Retinal pigment epithelial cell (primary cell): Measurements from ENCODE around the gene TMC4.

Experiments
- DNase-seq: peaks from one replicate; pipeline ENCODE4 v3.0.0-alpha.2; 2010; ENCODE audit warnings: low read depth
- H3K4me3 ChIP-seq: 2 replicates; pipeline ENCODE4 v1.5.1; 2011; ENCODE audit warnings: mild to moderate bottlenecking, low read length, control low read depth, moderate library complexity
- TF ChIP-seq, protein P1 (sequence below): conservative IDR thresholded peaks from 2 replicates; pipeline ENCODE4 v1.5.1; 2011; ENCODE audit warnings: low read depth, low read length, control low read depth, inconsistent platforms

TMC4 gene

DNA sequence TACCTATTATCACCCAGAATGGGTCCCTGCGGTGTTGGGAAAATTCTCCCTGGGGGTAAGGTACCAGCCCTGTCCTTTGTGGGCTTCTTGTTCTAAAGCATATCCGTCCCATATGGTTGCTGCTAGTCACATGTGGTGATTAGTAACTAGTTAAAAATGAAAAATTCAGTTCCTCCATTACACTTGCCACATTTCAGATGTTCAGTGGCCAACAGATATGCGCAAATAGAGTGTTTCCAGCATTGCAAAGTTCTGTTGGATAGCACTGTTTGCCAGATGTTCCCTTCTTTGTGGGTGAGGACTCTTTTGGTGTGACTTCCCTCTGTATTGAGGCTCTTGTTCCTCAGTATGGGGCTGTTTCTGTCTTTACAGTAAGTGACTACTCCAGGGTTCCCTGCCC is 31.6 kb downstream of the TMC4 start:
- TF ChIP-seq, protein P1, sequence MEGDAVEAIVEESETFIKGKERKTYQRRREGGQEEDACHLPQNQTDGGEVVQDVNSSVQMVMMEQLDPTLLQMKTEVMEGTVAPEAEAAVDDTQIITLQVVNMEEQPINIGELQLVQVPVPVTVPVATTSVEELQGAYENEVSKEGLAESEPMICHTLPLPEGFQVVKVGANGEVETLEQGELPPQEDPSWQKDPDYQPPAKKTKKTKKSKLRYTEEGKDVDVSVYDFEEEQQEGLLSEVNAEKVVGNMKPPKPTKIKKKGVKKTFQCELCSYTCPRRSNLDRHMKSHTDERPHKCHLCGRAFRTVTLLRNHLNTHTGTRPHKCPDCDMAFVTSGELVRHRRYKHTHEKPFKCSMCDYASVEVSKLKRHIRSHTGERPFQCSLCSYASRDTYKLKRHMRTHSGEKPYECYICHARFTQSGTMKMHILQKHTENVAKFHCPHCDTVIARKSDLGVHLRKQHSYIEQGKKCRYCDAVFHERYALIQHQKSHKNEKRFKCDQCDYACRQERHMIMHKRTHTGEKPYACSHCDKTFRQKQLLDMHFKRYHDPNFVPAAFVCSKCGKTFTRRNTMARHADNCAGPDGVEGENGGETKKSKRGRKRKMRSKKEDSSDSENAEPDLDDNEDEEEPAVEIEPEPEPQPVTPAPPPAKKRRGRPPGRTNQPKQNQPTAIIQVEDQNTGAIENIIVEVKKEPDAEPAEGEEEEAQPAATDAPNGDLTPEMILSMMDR = no peak
- no peak overlapping the region for H3K4me3 ChIP-seq
- DNase-seq = no peak

GRCh38 chr19:54138489-54139256 is 34.3 kb downstream of the TMC4 start:
- DNase-seq = no peak
- TF ChIP-seq, protein P1 = no peak
- H3K4me3 ChIP-seq = peak overlapping the region; percentile 72

- DNase-seq = no peak
- TF ChIP-seq, protein P1 = peak; percentile 12
- H3K4me3 ChIP-seq = peak within 1 kb of the TSS; percentile 73
These were observed 35.1 kb downstream of the TMC4 start, which contains the start of gene CNOT3 for GRCh38 chr19:54137699-54138488. Gene CNOT3 (plus strand): TSS chr19:54137762. CDS start chr19:54142979, 5,217 bp downstream.

DNA sequence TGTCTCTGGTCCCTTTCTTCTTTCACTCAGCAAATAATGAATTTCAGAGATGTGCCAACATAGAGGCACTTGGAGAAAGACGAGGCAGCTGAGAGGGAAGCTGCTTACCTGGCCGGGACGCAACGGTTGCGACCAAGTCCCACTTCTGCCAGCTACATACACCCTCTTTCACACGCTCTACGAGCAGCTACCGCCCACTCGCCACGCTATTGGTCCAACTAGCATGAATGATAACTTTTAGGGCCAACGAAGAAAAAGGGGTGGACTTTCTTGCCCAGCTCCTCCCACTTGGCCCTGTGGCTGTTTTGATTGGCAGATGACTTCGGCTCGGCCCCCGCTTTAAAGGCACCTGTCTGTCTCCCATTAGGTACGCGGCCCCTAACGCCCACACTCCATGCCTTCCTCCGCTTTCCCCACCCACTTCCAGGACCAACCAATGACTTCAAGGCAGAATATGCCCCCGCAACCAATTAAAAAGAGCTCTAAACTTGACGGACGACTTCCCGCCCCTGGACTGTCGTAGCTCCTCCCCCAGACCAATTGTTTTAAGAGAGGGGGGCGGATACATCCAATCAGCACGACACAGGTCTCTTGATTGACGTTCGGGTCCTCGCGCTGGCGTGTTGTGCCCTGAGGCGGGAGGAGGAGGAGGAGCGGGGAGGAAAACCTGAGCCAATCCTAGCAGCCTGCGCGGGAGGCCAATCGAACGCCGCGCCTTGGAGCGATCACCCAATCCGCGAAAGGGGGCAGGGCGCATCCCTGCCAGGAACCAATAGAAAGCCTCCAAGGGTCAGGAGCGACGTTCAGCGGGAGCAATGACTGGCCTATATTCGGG is 35.9 kb downstream of the TMC4 start:
- TF ChIP-seq, protein P1 = no peak
- peak; percentile 100 for DNase-seq
- peak overlapping the region; percentile 73 for H3K4me3 ChIP-seq

DNA sequence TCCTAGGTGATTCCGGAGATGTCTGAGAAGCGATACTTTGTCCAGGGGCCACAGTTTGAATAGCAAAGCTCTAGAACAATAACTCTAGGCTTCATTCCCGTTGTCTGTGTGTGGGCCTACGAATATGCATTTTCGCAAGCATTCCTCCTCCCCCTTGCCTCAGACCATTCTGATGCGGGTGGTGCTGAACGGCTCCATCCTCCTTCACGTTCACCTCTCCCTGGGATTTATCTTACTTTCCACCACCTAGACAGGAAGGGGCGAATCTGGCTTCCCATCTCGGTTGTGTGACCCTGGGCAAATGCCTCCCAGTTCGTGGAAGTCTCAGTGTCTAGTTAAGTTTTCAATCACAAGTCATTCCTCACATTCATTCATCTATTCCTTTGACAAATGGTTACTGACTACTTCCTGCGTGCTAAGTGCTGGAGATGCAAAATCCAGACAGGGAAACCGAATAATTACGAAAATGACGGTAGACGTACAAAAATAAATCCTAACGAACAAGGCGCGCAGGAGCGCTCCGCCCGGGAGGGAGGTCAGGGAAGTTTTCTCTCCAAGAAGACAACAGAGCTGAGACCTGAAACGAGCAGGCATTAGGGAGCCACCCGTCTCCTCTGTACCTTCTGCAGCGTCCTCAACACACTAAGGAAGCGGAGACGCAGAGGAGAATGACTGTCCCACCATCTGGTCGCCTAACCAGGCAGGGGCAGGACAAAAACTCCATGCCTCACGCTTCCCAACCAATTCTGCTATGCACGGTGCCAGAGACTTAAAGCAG is 36.7 kb downstream of the TMC4 start:
- TF ChIP-seq, protein P1 = no peak
- DNase-seq = no peak
- H3K4me3 ChIP-seq = peak overlapping the region; percentile 73

DNA sequence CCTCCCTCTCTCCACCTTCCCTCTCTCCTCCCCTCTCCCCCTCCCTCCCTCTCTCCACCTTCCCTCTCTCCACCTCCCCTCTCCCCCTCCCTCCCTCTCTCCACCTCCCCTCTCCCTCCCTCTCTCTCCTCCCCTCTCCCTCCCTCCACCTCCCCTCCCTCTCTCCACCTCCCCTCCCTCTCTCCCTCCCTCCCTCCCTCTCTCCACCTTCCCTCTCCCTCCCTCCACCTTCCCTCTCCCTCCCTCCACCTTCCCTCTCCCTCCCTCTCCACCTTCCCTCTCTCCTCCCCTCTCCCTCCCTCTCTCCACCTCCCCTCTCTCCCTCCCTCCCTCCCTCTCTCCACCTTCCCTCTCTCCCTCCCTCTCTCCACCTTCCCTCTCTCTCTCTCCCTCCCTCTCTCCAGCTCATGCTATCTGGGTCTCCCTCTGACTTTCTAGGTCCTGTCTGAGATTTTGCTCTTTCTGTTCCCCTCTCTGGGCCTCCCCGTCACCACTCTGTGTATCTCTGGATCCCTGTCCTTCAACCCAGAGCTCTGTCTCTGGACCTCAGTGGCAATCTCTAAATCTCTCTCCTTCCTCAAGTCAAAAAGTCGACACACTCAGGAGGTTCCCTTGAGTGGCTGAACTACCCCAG is 38.9 kb downstream of the TMC4 start:
- TF ChIP-seq, protein P1 = no peak
- H3K4me3 ChIP-seq = no peak overlapping the region
- DNase-seq = no peak
